Activated T-cell treated with anti-CD3 and anti-CD28 coated beads, Interleukin-2, amount 50 U/mL, for 4 hours (primary cell): ENCODE results near the gene EGR2. TPM values are rescaled to one million over a fixed set of nuclear protein-coding genes. Genes with fewer than 3 reads are reported as not detected.

Experiments
- ATAC-seq, 2 donors: fragments of 200-7000 bp; cut with Tn5 transposase; one replicate each; pipeline ENCODE4 v1.10.0; 2021
- DNase-seq: peaks from one replicate; pipeline ENCODE4 v3.0.0-alpha.2; 2020
- H3K27me3 Mint-ChIP-seq: one replicate; pipeline ENCODE4 v1.8.0; 2021; ENCODE audit warnings: low read depth, mixed read lengths
- H3K36me3 Mint-ChIP-seq: one replicate; pipeline ENCODE4 v1.8.0; 2022; ENCODE audit warnings: mixed read lengths; ENCODE audit not compliant: insufficient read depth
- H3K4me1 Mint-ChIP-seq: one replicate; pipeline ENCODE4 v1.8.0; 2021; ENCODE audit warnings: low read depth, mixed read lengths
- H3K4me3 Mint-ChIP-seq: one replicate; pipeline ENCODE4 v1.8.0; 2021; ENCODE audit warnings: mild to moderate bottlenecking, moderate library complexity, mixed read lengths
- H3K9me3 Mint-ChIP-seq: one replicate; pipeline ENCODE4 v1.8.0; 2021; ENCODE audit warnings: mixed read lengths
- total RNA-seq, 3 donors: library from RNA; stranded (reverse); gene quantifications; one replicate each; pipeline ENCODE4 v1.2.1, GENCODE V29; 2021

Gene EGR2
- total RNA-seq, 3 donors from 2014 or later: 83.3 to 121 (median 99.5) TPM

- H3K4me1 Mint-ChIP-seq: peaks cover 55% of the 10 kb centered on the region
- H3K36me3 Mint-ChIP-seq: peaks cover 50% of the 10 kb centered on the region
- H3K4me3 Mint-ChIP-seq: peak overlapping the region; percentile 95
- ATAC-seq (no peak), DNase-seq (peak; percentile 19)
- H3K9me3 Mint-ChIP-seq: no peaks in the 10 kb centered on the region
- H3K27me3 Mint-ChIP-seq: no peaks in the 10 kb centered on the region
These were observed 2.7 kb downstream of the EGR2 start for GRCh38 chr10:62813453-62813852.

DNA sequence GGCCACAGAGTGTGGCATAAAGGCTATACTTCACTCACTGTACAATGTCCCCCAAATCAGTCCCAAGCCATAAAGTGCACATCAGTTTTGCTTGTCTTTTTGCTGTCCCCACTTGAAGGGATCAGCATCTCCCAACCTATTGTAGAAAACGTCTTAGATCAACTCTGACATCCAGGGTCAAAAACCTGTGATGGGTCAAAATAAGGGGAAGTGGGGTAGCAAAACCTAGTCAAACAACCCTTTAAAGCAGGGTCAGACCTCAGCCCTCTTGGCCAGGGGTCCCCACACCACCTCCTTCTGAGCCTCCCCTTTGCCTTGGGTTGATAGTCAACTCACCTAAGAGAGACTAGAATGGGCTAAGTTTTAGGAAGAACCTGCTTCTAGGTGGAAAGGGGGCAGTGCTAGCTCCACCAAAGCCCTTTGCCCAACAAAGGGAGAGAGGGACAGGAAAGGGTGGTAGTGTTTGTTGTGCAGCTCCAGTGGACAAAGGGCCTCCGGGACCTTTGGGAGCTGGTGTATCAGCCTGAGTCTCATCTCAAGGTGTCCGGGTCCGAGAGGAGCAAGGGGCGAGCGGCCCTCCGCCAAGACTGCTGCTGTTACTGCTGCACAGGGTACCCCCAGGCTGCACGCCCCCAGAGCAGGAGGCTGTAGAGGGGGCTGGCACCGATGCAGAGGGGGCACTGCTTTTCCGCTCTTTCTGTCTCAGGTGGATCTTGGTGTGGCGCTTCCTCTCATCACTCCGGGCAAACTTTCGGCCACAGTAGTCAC is 3.3 kb downstream of the EGR2 start:
- H3K4me3 Mint-ChIP-seq: peak overlapping the region; percentile 95
- H3K36me3 Mint-ChIP-seq: peaks cover 53% of the 10 kb centered on the region
- no peaks in the 10 kb centered on the region for H3K9me3 Mint-ChIP-seq

GRCh38 chr10:62811159-62811875 is 4.8 kb downstream of the EGR2 start:
- peak; percentile 55 to 65 for ATAC-seq
- Mint-ChIP-seq H3K4me3 (peak overlapping the region; percentile 95), H3K27me3 (no peaks in the 10 kb centered on the region), H3K36me3 (peaks cover 63% of the 10 kb centered on the region), H3K9me3 (no peaks in the 10 kb centered on the region), H3K4me1 (peaks cover 67% of the 10 kb centered on the region)
- DNase-seq: peak; percentile 49

More for the DNA sequence above, 3.3 kb downstream of the EGR2 start:
- DNase-seq (peak; percentile 13), ATAC-seq (no peak)
- Mint-ChIP-seq H3K27me3 (no peaks in the 10 kb centered on the region), H3K4me1 (peaks cover 57% of the 10 kb centered on the region)

GRCh38 chr10:62810156-62810902 is 5.8 kb downstream of the EGR2 start:
- no peaks in the 10 kb centered on the region for H3K9me3 Mint-ChIP-seq
- no peak for DNase-seq
- ATAC-seq: no peak
- H3K4me3 Mint-ChIP-seq: peak overlapping the region; percentile 95
- peaks cover 71% of the 10 kb centered on the region for H3K4me1 Mint-ChIP-seq
- no peaks in the 10 kb centered on the region for H3K27me3 Mint-ChIP-seq
- H3K36me3 Mint-ChIP-seq: peaks cover 60% of the 10 kb centered on the region

DNA sequence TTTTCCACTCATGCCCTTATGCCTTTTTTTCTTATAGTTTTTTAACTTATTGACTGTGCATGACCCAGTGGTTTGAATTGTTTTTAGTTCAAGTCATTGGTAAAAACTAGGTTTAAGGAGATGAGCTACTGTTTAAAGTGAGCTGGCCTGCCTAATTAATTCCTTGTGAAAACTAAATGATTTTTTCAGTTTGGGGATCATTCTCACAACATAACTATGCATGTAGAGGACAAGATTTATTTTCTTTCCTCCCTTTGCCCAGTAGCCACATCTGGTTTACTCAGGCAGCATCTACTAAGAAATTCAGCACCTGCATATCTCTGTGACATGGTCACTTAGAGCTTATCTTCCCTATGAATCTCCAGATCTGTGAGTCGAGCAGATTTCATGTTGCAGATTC is 9.9 kb downstream of the EGR2 start:
- H3K27me3 Mint-ChIP-seq: no peaks in the 10 kb centered on the region

DNA sequence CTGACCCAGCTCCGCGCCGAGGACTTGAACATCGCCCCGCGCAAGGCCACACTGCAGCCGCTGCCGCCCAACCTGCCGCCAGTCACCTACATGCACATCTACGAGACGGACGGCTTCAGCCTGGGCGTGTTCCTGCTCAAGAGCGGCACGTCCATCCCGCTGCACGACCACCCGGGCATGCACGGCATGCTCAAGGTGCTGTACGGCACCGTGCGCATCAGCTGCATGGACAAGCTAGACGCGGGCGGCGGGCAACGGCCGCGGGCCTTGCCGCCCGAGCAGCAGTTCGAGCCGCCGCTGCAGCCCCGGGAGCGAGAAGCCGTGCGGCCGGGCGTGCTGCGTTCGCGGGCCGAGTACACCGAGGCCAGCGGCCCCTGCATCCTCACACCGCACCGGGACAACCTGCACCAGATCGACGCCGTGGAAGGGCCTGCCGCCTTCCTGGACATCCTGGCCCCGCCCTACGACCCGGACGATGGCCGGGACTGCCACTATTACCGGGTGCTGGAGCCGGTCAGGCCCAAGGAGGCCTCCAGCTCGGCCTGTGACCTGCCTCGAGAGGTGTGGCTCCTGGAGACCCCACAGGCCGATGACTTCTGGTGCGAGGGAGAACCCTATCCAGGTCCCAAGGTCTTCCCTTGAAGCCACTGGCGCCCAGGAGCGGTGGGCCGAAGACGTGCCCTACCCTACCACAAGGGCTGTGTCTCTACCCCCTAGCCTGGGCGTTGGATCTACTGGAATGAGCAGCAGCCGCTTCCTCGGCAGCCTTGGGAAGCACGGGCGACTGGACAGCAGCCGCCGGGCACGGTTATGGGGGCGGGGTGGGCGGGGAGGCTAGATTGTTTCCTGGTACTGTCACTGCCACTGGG is 10.7 kb downstream of the EGR2 start:
- no peaks in the 10 kb centered on the region for H3K9me3 Mint-ChIP-seq
- ATAC-seq (peak in 1 of 2 donors; percentile 2), DNase-seq (peak; percentile 14)
- peaks cover 1% of the 10 kb centered on the region for H3K27me3 Mint-ChIP-seq
- peaks cover 47% of the 10 kb centered on the region for H3K4me1 Mint-ChIP-seq
- H3K36me3 Mint-ChIP-seq: peaks cover 24% of the 10 kb centered on the region
- H3K4me3 Mint-ChIP-seq: peak overlapping the region; percentile 90

More for the DNA sequence above, 9.9 kb downstream of the EGR2 start:
- Mint-ChIP-seq H3K36me3 (peaks cover 29% of the 10 kb centered on the region), H3K4me3 (peak overlapping the region; percentile 90), H3K4me1 (peaks cover 55% of the 10 kb centered on the region), H3K9me3 (no peaks in the 10 kb centered on the region)
- DNase-seq (no peak), ATAC-seq (no peak)

- Mint-ChIP-seq H3K36me3 (peaks cover 23% of the 10 kb centered on the region), H3K9me3 (no peaks in the 10 kb centered on the region), H3K4me3 (peak within 1 kb of the TSS; percentile 90), H3K4me1 (peaks cover 39% of the 10 kb centered on the region), H3K27me3 (peaks cover 3% of the 10 kb centered on the region)
- DNase-seq (peak; percentile 73), ATAC-seq (peak; percentile 91 to 93)
These were observed 11.6 kb downstream of the EGR2 start, which contains the start of gene ADO for GRCh38 chr10:62804356-62805230. ADO (plus strand) TSS chr10:62804720; CDS start chr10:62805060, 340 bp downstream.

DNA sequence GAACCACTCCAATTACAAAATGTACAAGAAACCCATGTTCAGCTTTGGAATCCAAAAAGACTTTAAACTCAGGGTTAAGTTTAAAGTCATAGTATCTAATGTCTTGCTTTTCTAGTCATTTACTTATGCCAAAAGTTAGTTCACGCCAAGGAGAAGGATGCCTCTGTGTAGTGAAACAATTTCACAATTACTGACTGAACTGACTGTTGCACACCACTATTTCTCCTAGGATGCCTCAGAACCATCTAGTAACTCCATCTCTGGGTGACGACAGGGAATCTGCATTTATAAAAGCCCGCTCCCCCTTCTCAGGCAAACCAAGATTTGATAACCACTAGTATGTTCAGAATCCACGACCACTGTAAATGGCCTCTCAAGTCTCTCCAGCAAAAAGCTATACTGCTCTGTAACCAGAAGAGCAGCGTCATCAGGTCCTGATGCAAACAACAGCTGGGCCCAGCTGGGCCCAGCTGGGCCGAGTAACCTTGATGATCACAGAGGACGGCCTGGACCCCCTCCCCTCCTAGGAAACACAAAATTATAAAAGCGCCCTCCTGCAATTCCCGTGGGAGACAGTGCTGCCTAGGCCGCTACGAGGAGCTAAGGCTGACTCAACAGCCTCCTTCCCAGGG is 12.3 kb downstream of the EGR2 start:
- Mint-ChIP-seq H3K27me3 (peaks cover 7% of the 10 kb centered on the region), H3K4me1 (peaks cover 35% of the 10 kb centered on the region), H3K36me3 (peaks cover 20% of the 10 kb centered on the region), H3K4me3 (peak overlapping the region; percentile 90), H3K9me3 (no peaks in the 10 kb centered on the region)
- DNase-seq (no peak), ATAC-seq (no peak)

DNA sequence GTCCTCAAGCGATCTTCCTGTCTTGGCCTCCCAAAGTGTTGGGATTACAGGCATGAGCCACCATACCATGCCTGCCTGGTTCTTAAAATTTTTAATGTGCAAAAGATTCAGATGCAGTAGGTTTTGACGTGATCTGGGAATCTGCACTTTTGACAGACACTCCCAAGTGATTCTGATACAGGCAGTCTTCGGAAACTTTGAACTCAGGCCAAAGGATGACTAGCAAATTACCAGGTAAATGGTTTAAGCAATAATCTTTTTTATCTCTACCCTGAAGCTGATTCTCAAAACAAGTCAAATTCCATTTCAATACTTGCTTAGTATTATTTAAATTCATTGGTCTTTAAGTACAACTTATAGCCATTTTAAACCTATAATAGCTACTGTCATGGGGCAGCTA is 14.3 kb downstream of the EGR2 start:
- peaks cover 8% of the 10 kb centered on the region for H3K27me3 Mint-ChIP-seq
- H3K36me3 Mint-ChIP-seq: peaks cover 8% of the 10 kb centered on the region
- DNase-seq (no peak), ATAC-seq (no peak)
- H3K4me3 Mint-ChIP-seq: no peak overlapping the region
- no peaks in the 10 kb centered on the region for H3K9me3 Mint-ChIP-seq
- H3K4me1 Mint-ChIP-seq: peaks cover 15% of the 10 kb centered on the region

- no peaks in the 10 kb centered on the region for H3K4me1 Mint-ChIP-seq
These were observed 19.3 kb downstream of the EGR2 start for GRCh38 chr10:62796896-62797295.

GRCh38 chr10:62795762-62796161 is 20.4 kb downstream of the EGR2 start:
- no peaks in the 10 kb centered on the region for H3K9me3 Mint-ChIP-seq
- DNase-seq (no peak), ATAC-seq (no peak)
- no peaks in the 10 kb centered on the region for H3K4me1 Mint-ChIP-seq
- no peaks in the 10 kb centered on the region for H3K36me3 Mint-ChIP-seq
- no peak overlapping the region for H3K4me3 Mint-ChIP-seq
- H3K27me3 Mint-ChIP-seq: peaks cover 15% of the 10 kb centered on the region

More at GRCh38 chr10:62796896-62797295, 19.3 kb downstream of the EGR2 start:
- DNase-seq (no peak), ATAC-seq (no peak)
- Mint-ChIP-seq H3K4me3 (no peak overlapping the region), H3K27me3 (peaks cover 15% of the 10 kb centered on the region), H3K9me3 (no peaks in the 10 kb centered on the region), H3K36me3 (no peaks in the 10 kb centered on the region)

- DNase-seq: no peak
- H3K27me3 Mint-ChIP-seq: peaks cover 11% of the 10 kb centered on the region
- no peaks in the 10 kb centered on the region for H3K9me3 Mint-ChIP-seq
- no peak for ATAC-seq
- H3K4me3 Mint-ChIP-seq: no peak overlapping the region
- no peaks in the 10 kb centered on the region for H3K36me3 Mint-ChIP-seq
- H3K4me1 Mint-ChIP-seq: no peaks in the 10 kb centered on the region
These were observed 21.1 kb downstream of the EGR2 start for GRCh38 chr10:62795100-62795499.
